Measurements from ENCODE around the gene ADSS1. TPM values are rescaled to one million over a fixed set of nuclear protein-coding genes. Genes with fewer than 3 reads are reported as not detected.

The ADSS1 gene
- total RNA-seq, 4 donors from 2014 or later = 2.3 to 36.2 (median 7.3) TPM

DNA sequence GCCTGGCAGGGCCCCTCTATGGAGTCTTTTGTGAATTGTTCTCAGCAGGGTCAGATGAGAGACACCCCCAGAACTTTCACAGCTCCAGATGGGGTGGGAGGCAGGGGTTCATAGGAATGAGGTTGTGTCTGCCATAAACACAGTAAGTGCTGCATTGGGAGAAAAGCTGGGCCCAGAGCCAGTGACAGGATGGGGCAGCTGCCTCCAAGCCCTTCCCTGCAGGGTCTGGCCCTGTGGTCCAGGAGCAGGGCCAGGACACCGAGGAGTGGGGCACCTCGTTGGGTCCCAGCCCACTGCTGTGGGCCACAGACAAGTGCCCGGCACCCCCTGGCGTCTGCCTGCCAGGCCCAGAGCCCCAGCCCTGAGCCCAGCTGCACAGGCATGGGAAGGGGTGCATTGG, 21.4 kb upstream of the ADSS1 start:
- TF ChIP-seq, protein P1, sequence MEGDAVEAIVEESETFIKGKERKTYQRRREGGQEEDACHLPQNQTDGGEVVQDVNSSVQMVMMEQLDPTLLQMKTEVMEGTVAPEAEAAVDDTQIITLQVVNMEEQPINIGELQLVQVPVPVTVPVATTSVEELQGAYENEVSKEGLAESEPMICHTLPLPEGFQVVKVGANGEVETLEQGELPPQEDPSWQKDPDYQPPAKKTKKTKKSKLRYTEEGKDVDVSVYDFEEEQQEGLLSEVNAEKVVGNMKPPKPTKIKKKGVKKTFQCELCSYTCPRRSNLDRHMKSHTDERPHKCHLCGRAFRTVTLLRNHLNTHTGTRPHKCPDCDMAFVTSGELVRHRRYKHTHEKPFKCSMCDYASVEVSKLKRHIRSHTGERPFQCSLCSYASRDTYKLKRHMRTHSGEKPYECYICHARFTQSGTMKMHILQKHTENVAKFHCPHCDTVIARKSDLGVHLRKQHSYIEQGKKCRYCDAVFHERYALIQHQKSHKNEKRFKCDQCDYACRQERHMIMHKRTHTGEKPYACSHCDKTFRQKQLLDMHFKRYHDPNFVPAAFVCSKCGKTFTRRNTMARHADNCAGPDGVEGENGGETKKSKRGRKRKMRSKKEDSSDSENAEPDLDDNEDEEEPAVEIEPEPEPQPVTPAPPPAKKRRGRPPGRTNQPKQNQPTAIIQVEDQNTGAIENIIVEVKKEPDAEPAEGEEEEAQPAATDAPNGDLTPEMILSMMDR (IDR thresholded peaks at IDR 0.05; ENCODE audit: low read depth) = no peak

DNA sequence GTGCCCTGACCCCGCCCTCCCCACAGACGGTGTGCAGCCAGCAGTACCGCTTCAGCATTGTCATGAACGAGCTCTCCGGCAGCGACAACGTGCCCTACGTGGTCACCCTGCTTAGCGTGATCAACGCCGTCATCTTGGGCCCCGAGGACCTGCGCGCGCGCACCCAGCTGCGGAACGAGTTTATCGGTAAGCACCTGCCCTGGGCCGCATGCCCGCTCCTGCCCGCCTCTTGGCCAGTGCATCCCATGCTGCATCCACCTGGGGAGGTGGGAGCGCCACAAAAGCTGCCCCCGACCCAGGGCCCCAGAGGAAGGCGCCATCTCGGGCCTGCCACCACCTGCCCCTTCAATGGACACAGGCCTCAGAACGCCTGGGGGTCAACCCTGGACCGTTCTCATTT, 20.8 kb upstream of the ADSS1 start:
- TF ChIP-seq, protein P1 (IDR thresholded peaks at IDR 0.05; ENCODE audit: low read depth) = no peak

DNA sequence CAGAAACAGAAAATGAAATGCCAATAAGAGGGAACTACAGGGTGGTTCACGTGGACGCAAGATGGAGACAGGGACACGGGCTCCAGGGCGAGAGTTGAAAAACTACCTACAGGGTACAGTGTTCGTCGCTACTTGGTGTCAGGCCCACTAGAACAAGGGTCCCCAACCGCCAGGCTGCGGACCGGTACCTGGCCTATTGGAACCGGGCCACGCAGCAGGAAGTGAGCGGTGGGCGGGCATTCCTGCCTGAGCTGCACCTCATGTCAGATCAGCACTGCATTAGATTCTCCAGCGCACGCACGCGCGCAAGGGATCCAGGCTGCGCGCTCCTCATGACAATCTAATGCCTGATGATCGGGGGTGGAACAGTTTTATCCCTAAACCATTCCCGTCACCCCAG, 19.8 kb upstream of the ADSS1 start:
- TF ChIP-seq, protein P1 (IDR thresholded peaks at IDR 0.05; ENCODE audit: low read depth) = no peak

DNA sequence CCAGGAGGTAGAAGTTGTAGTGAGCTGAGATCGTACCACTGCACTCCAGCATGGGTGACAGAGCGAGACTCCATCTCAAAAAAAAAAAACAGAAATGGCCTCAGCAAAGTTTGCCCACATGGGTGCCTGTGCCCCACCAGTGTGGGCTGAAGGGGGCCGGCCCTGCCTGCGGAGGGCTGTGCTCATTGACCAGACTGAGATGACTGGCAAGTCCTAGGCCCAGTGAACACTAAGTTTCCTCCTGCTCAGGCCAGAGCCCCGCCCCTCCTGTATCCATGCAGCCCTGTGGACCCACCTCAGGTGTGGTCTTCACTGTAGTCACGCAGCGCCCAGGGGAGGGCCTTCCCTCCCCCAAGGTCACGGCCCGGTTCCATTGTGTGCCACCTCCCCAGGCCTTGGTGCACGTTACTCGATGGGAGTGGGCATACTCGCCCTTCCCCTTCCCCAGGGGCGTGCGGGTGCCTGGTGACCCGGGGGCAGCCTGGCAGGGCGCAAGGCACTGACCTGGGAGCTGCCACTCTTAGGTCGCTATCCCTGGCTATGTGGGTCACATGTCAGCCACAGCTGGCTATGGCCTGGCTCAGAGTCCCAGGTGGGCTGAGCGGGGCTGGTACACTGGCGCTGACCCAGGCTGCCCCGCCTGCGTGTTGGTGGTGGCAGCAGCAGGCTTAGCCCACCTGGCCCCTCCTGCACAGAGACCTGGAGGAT, 18.5 kb upstream of the ADSS1 start:
- TF ChIP-seq, protein P1 (IDR thresholded peaks at IDR 0.05; ENCODE audit: low read depth) = no peak

DNA sequence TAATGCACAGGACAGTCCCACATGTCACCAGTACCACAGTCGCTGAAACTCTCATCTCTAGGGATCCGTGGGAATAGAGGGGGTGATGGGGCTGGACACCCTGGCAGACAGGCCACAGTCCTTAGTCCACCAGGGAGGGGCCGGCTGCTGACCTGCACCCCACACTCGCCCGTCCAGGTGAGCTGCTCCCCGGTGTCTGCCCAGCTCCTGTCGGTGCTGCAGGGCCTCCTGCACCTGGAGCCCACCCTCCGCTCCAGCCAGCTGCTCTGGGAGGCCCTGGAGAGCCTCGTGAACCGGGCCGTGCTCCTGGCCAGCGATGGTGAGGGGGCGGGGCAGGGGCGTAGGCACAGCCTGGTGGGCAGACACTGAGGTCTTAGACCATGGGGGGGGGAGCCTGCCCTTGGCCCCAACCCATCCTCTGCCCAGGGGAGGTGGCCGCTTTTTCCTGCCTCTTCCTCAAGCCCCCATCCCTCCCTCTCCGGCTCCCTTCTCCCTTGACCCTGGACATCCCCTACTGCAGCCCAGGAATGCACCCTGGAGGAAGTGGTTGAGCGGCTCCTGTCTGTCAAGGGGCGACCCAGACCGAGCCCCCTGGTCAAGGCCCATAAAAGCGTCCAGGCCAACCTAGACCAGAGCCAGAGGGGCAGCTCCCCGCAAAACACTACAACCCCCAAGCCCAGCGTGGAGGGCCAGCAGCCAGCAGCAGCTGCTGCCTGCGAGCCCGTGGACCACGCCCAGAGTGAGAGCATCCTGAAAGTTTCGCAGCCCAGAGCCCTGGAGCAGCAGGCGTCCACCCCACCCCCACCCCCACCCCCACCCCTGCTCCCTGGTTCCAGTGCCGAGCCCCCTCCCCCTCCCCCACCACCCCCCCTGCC, 17.1 kb upstream of the ADSS1 start:
- TF ChIP-seq, protein P1 (IDR thresholded peaks at IDR 0.05; ENCODE audit: low read depth) = no peak

DNA sequence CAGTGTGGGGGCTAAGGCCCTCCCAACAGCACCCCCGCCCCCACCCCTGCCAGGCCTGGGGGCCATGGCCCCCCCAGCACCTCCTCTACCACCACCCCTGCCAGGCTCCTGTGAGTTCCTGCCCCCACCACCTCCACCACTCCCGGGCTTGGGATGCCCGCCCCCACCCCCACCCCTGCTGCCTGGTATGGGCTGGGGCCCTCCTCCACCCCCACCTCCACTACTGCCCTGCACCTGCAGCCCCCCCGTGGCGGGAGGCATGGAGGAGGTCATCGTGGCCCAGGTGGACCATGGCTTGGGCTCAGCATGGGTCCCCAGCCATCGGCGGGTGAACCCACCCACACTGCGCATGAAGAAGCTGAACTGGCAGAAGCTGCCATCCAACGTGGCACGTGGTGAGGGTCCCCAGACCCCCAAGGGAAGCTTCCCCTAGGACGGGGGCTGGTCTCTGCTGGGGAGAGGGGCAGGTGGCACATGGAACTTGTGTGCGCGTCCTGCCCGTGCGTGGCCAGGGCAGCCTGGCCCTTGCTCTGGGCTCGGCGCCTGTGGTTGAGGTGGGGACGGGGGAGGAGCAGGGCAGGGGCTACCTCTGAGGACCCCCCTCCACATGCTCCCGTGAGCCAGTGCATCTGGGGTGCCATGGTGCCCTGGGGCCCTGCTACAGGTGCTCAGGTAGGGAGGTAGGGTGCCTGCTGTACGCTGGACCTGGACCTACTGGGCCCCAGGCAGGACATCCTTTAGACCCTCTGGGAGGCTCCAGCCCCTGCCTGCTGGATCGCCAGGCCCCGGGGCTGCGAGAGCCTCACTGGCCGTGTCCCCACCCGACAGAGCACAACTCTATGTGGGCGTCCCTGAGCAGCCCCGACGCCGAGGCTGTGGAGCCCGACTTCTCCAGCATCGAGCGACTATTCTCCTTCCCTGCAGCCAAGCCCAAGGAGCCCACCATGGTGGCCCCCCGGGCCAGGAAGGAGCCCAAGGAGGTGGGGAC, 16.1 kb upstream of the ADSS1 start:
- TF ChIP-seq, protein P1 (IDR thresholded peaks at IDR 0.05; ENCODE audit: low read depth) = no peak
